ENCODE measurements around the gene DCBLD2.

The DCBLD2 gene

DNA sequence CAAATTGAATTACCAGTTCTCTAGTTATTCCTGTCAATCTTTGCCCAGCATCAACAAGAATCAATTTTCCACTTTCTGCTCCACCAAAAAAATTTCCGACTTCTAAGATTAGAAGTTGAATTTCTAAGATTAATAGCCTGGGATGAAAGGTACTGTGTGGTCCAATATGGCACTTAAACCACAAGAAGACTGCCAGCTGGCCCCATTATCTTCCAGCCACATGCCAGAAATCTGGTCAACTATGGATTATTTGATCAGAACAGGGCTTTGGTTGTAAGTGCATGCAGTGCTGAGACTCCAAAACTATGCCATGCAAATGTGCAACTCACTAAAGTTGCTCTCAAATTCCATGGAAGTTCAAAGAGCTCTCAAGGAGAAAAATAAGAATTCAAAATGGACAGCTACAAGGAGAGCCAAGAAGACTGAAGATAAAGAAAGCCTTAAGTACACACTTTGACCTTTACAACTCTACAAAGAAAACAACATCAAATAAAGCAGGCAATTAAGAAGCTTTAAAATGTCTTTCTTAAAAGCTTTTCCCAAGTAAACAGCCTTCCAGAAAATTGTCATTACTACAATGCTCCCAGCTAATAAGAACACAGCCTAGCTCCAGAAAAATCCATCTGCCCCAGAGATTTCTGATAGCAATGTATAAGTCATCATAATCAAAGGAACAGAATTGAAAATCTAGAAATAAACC, 74.1 kb downstream of the DCBLD2 start:
- DNase-seq = no peak

GRCh38 chr3:98826126-98826525, 75.4 kb downstream of the DCBLD2 start:
- DNase-seq = no peak

DNA sequence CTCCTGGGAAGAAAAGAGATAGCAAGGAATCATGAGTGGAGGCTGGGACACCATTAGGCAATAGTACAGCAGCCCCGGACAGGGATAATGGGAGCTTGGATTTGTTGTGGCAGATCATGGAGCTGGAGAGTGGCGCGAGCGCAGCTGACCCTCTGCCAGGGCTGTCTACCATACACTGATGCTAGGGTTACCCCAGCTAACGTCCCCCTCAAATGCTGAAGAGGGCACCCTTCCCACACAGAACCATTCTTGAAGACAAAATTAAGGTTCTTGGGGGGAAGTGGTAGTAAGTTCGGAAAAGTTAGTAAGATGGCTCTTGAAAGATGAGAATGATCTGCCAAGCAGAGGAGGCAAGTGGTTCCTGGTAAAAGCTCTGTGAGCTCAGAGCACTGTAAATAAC, 77.2 kb downstream of the DCBLD2 start:
- no peak for DNase-seq

DNA sequence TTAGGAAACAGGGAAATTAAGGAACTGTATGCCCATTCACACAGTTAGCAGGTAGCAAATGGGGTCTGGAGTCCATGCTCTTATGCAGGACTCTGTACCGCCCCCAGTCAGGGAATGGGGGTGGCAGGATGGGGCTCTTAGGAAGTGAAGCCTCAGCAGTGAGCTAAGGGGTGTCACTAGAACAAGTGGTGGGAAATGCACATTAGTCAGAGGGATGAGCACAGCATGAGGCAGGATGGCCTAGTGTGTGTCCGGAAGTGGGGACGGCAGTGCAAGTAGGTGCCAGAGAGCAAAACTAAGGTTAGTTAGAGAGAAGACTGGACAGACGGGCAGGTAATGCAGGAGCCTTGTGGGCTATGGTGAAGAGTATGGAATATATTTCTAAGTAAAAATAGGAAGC, 77.7 kb downstream of the DCBLD2 start:
- no peak for DNase-seq

GRCh38 chr3:98821063-98821462, 80.4 kb downstream of the DCBLD2 start:
- DNase-seq = no peak

GRCh38 chr3:98817547-98818041, 83.9 kb downstream of the DCBLD2 start:
- no peak for DNase-seq

DNA sequence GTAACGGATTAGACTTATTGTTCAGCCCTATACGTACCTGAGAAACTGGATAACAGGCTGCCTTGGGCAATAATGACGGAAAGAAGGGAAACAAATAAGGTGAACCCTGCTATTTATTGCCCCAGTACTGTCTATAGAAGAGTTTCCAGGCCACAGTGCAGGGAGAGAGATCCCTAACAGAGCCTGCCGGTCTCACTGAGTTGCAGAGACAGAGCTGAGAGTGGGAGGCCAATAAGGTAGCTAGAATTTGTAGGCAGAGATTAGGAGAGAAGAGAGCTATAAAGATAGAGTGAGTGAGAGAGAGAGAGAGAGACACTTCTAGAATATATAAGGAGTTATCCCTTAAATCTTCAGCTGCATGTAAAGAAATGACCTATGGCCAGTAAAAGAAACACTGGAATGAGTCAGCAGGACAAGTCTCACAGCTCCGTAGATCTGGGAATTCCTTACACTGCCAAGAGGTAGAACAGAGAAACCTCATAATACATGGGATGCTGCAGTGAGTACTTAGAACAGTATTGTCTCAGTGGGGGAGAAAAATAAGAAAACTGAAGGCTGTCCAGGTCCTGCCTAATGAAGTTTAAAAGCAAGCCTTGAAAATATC, 86.6 kb downstream of the DCBLD2 start:
- DNase-seq = no peak

DNA sequence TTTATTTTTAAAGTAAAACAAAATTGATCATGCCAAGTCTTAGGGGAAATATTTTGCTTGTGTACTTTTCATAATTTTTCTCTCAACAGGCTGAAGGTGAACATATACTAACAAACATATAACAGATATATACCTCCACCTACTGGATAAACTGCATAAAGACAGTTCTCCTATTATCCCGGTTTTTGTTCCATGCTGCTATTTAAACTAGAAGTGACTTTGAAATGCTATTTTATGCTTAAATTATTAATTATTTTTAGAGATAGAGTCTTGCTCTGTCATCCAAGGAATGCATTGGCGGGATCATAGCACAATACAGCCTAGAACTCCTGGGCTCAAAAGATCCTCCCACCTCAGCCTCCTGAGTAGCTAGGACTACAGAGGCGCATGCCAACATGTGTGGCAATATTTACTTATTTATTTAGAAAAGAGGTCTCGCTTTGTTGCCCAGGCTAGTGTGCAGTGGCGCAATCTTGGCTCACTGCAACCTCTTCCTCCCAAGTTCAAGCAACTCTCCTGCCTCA, 88.6 kb downstream of the DCBLD2 start:
- no peak for DNase-seq

- no peak for DNase-seq
Measured at GRCh38 chr3:98811048-98811447, 90.4 kb downstream of the DCBLD2 start.

DNA sequence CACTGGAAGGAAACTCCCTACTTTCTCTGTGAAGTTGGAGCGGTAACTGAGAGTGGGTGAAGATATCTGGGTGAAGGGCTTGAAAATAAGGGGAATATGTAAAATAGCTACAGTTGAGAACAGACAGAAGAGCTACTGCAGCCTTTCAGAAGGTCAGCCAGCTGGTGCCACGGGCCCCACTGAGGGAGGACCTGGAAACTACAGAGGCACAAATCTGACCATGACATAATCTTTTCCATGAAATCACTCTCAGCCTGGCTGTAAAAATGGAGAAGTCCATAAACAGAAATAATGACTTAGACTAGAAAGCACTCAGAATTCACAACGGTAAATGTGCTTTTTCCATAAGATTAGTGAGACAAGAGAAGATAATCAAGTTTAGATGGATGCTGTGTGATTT, 91.9 kb downstream of the DCBLD2 start:
- no peak for DNase-seq

DNA sequence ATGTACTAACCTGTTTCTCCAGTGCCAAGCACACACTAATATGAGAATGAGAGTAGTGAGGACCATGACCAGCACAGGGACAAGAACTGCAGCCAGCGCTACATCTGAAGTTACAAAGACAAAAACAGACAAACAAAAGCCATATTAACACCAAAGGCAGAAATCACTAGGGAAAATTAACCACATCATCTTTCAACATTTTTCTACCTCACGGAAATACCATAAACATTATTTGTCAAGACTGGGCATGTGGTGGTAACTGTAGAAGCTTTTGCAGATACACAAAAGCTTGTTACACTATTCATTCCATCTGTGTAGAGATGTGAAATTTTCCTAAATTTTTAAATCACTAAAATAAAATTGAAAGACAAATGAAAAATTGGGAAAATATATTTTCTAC, 93.4 kb downstream of the DCBLD2 start:
- no peak for DNase-seq

- no peak for DNase-seq
Measured at GRCh38 chr3:98807561-98807960, 93.9 kb downstream of the DCBLD2 start.

- DNase-seq = no peak
Measured at GRCh38 chr3:98807011-98807410, 94.5 kb downstream of the DCBLD2 start.

GRCh38 chr3:98806521-98806920, 95.0 kb downstream of the DCBLD2 start:
- DNase-seq = no peak

DNA sequence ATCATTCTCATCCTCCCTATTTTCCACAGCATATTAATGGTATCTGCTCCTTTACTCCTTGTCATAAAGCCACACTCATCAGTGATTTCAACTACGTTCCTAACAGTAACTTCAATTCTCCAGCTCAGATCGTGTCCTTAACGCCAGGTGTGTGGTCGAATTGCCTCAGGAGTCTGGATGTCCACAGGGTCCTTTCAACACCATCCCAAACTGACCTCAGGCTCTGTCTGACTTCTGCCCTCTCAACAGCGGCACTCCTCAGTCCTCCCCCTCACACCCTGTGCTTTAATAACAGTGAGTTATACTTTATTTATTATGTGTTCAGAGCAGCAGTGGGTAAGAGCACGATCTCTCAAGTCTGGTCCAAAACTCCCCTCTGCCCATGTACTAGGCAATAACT, 95.9 kb downstream of the DCBLD2 start:
- no peak for DNase-seq

GRCh38 chr3:98801043-98801747, 100.3 kb downstream of the DCBLD2 start:
- no peak for DNase-seq

- DNase-seq = no peak
Measured at GRCh38 chr3:98800401-98800800, 101.1 kb downstream of the DCBLD2 start.

- DNase-seq = no peak
Measured at GRCh38 chr3:98799479-98799878, 102.0 kb downstream of the DCBLD2 start.

GRCh38 chr3:98798820-98799219, 102.7 kb downstream of the DCBLD2 start:
- no peak for DNase-seq

- DNase-seq = no peak
Measured at GRCh38 chr3:98797905-98798304, 103.6 kb downstream of the DCBLD2 start.

GRCh38 chr3:98796334-98796733, 105.2 kb downstream of the DCBLD2 start:
- no peak for DNase-seq

GRCh38 chr3:98793971-98794370, 107.5 kb downstream of the DCBLD2 start:
- no peak for DNase-seq

DNA sequence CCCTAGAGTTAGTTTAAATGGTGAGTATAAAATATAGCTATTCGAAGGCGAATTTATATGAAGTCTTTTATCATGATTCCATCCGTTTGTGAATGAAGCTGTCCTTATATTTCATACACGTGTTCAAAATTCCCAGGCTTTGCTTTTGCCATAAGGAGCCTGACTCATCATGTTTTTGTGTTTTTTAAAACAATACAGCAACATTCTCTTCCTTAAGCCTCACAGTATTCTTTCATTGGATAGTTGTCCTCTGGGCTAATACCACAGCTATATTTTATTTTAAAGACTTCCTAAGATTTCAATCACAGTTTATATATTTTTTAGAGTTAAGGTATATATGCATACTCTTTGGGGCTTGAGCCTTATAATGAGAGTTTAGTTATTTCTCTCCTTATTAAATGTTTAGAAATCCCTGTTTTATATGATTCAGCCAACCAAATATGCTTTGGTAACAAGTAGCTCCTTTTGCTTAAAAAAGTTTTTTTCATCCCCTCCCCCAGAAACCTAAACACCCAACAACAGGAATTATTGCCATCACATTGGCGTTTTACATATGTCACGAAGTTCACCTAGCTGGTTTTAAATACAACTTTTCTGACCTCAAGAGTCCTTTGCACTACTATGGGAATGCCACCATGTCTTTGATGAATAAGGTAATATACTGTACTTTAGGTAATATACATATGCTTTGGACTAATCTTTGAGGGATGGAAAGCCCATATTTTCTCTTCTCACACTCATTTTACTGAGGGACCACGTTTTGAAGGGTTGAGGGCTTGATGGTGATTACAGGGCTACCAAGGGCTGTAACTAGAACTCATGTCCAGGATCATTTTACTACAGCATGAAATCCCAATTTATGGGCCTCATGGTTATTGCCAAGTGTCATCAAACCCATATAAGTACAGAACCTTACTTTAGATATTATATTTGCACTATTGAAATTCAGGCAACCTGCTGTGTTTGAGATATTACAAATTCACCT, 109.9 kb downstream of the DCBLD2 start:
- no peak for DNase-seq
